H9 (cell line): ENCODE results near the gene SPEN. TPM values are rescaled to one million over a fixed set of nuclear protein-coding genes. Genes with fewer than 3 reads are reported as not detected.

Experiments
- DNase-seq: peaks from one replicate; pipeline ENCODE4 v3.0.0-alpha.2; 2017
- H2AFZ ChIP-seq: one replicate; pipeline ENCODE4 v1.6.1; 2013; ENCODE audit warnings: mild to moderate bottlenecking, low read length, control low read depth, moderate library complexity
- H2AK5ac ChIP-seq: 2 replicates; pipeline ENCODE4 v1.6.1; 2013; ENCODE audit warnings: low read length, control low read depth, mixed read lengths; ENCODE audit not compliant: insufficient read length
- H2BK120ac ChIP-seq: one replicate; pipeline ENCODE4 v1.6.1; 2013; ENCODE audit warnings: low read depth, mild to moderate bottlenecking, low read length, control low read depth, inconsistent platforms; ENCODE audit not compliant: poor library complexity, severe bottlenecking
- H2BK12ac ChIP-seq: 2 replicates; pipeline ENCODE4 v1.6.1; 2013; ENCODE audit warnings: low read length, control low read depth, mixed read lengths, low read depth; ENCODE audit not compliant: insufficient read length
- H2BK15ac ChIP-seq: 2 replicates; pipeline ENCODE4 v1.6.1; 2013; ENCODE audit warnings: low read depth, low read length, control low read depth
- H2BK20ac ChIP-seq: one replicate; pipeline ENCODE4 v1.6.1; 2013; ENCODE audit warnings: low read depth, mild to moderate bottlenecking, low read length, control low read depth, inconsistent platforms; ENCODE audit not compliant: poor library complexity, severe bottlenecking
- H2BK5ac ChIP-seq: 2 replicates; pipeline ENCODE4 v1.6.1; 2013; ENCODE audit warnings: low read length, control low read depth, mixed read lengths; ENCODE audit not compliant: insufficient read length
- H3K14ac ChIP-seq: 2 replicates; pipeline ENCODE4 v1.6.1; 2013; ENCODE audit warnings: low read length, control low read depth; ENCODE audit not compliant: insufficient read depth
- H3K18ac ChIP-seq: 2 replicates; pipeline ENCODE4 v1.6.1; 2013; ENCODE audit warnings: low read depth, mild to moderate bottlenecking, mixed read lengths, low read length, control low read depth; ENCODE audit not compliant: insufficient read length
- H3K23ac ChIP-seq: 2 replicates; pipeline ENCODE4 v1.6.1; 2013; ENCODE audit warnings: low read length, control low read depth, mixed read lengths, low read depth; ENCODE audit not compliant: insufficient read length
- H3K23me2 ChIP-seq: 2 replicates; pipeline ENCODE4 v1.6.1; 2013; ENCODE audit warnings: low read depth, mild to moderate bottlenecking, mixed read lengths, low read length, control low read depth; ENCODE audit not compliant: insufficient read length, poor library complexity, severe bottlenecking
- H3K27ac ChIP-seq: 2 replicates; pipeline ENCODE4 v1.5.1; 2013; ENCODE audit warnings: low read length, control low read depth, mixed read lengths, low read depth; ENCODE audit not compliant: insufficient read length
- H3K27me3 ChIP-seq: 2 replicates; pipeline ENCODE4 v1.6.1; 2013; ENCODE audit warnings: low read length, control low read depth, inconsistent platforms; ENCODE audit not compliant: insufficient read depth
- H3K4ac ChIP-seq: 2 replicates; pipeline ENCODE4 v1.6.1; 2013; ENCODE audit warnings: low read depth, mild to moderate bottlenecking, control low read depth, inconsistent platforms, low read length, moderate library complexity
- H3K4me1 ChIP-seq: 2 replicates; pipeline ENCODE4 v1.6.1; 2013; ENCODE audit warnings: low read length, control low read depth, inconsistent platforms; ENCODE audit not compliant: insufficient read depth
- H3K4me2 ChIP-seq: 2 replicates; pipeline ENCODE4 v1.6.1; 2013; ENCODE audit warnings: low read length, control low read depth, mixed read lengths; ENCODE audit not compliant: insufficient read length, insufficient read depth
- H3K56ac ChIP-seq: 2 replicates; pipeline ENCODE4 v1.6.1; 2013; ENCODE audit warnings: low read depth, mild to moderate bottlenecking, mixed read lengths, low read length, control low read depth; ENCODE audit not compliant: insufficient read length
- H3K79me1 ChIP-seq: 2 replicates; pipeline ENCODE4 v1.6.1; 2013; ENCODE audit warnings: low read depth, mild to moderate bottlenecking, moderate library complexity, low read length, control low read depth, inconsistent platforms; ENCODE audit not compliant: insufficient read depth, poor library complexity, severe bottlenecking
- H3K79me2 ChIP-seq: 2 replicates; pipeline ENCODE4 v1.6.1; 2013; ENCODE audit warnings: low read length, control low read depth, inconsistent platforms; ENCODE audit not compliant: insufficient read depth
- H3K9ac ChIP-seq: 2 replicates; pipeline ENCODE4 v1.6.1; 2013; ENCODE audit warnings: low read length, control low read depth, mixed read lengths; ENCODE audit not compliant: insufficient read length; ENCODE audit errors: extremely low read depth
- H3K9me3 ChIP-seq: one replicate; pipeline ENCODE4 v1.6.1; 2013; ENCODE audit warnings: low read depth, low read length, inconsistent platforms; ENCODE audit not compliant: control insufficient read depth
- H3T11ph ChIP-seq: one replicate; pipeline ENCODE4 v1.6.1; 2013; ENCODE audit warnings: mild to moderate bottlenecking, low read length, control low read depth, inconsistent platforms
- H4K20me1 ChIP-seq: one replicate; pipeline ENCODE4 v1.6.1; 2013; ENCODE audit not compliant: control insufficient read depth, insufficient read length, insufficient read depth
- H4K5ac ChIP-seq: 2 replicates; pipeline ENCODE4 v1.6.1; 2013; ENCODE audit warnings: low read depth, mild to moderate bottlenecking, mixed read lengths, low read length, control low read depth; ENCODE audit not compliant: insufficient read length
- H4K8ac ChIP-seq: replicated peaks from 2 replicates; pipeline ENCODE4 v1.6.1; 2013; ENCODE audit warnings: low read length, control low read depth, mixed read lengths, low read depth; ENCODE audit not compliant: insufficient read length
- H4K91ac ChIP-seq: 2 replicates; pipeline ENCODE4 v1.6.1; 2013; ENCODE audit warnings: low read depth, mild to moderate bottlenecking, moderate library complexity, mixed read lengths, low read length, control low read depth; ENCODE audit not compliant: insufficient read length
- H3K27ac Mint-ChIP-seq, 3 experiments: 2 replicates in 2 of 3; 3 replicates in 1 of 3; pipeline ENCODE4 v1.8.0; 2020 to 2021; ENCODE audit warnings: mixed read lengths in 3 of 3, mild to moderate bottlenecking in 1 of 3, moderate library complexity in 1 of 3
- H3K27me3 Mint-ChIP-seq: 2 replicates; pipeline ENCODE4 v1.8.0; 2021; ENCODE audit warnings: low read depth, mild to moderate bottlenecking, moderate library complexity, mixed read lengths
- H3K36me3 Mint-ChIP-seq, 3 experiments: 2 replicates in 2 of 3; 3 replicates in 1 of 3; pipeline ENCODE4 v1.8.0; 2020 to 2021; ENCODE audit warnings: low read depth in 3 of 3, mixed read lengths in 3 of 3; ENCODE audit not compliant: insufficient read depth in 1 of 3
- H3K4me1 Mint-ChIP-seq, 2 experiments: 2 replicates each; pipeline ENCODE4 v1.8.0; 2020; ENCODE audit warnings: mixed read lengths in 2 of 2
- H3K4me3 Mint-ChIP-seq, 2 experiments: 2 replicates in 1 of 2; 3 replicates in 1 of 2; pipeline ENCODE4 v1.8.0; 2020 to 2021; ENCODE audit warnings: mild to moderate bottlenecking in 2 of 2, mixed read lengths in 2 of 2, moderate library complexity in 1 of 2
- H3K9me3 Mint-ChIP-seq, 2 experiments: 2 replicates in 1 of 2; 3 replicates in 1 of 2; pipeline ENCODE4 v1.8.0; 2020; ENCODE audit warnings: mild to moderate bottlenecking in 2 of 2, mixed read lengths in 2 of 2, moderate library complexity in 1 of 2
- CTCF ChIP-seq: fragments of 200-600 bp; sonication (generic); conservative IDR thresholded peaks from 3 replicates; pipeline ENCODE4 v1.8.0; 2021; ENCODE audit warnings: antibody characterized with exemption, mild to moderate bottlenecking
- WGBS: extraction: QIAGEN DNeasy Blood & Tissue Kit; methylation state at CpG from one replicate; pipeline ENCODE4 v1.1.7; 2013; ENCODE audit warnings: missing lambda C conversion rate, low lambda C conversion rate, mixed read lengths; ENCODE audit not compliant: insufficient read length; ENCODE audit errors: extremely low coverage; 5-methylcytosine and 5-hydroxymethylcytosine counted together
- total RNA-seq: library from RNA; stranded (reverse); gene quantifications from 2 replicates; pipeline ENCODE4 v1.2.1, GENCODE V29; 2021

The SPEN gene
- total RNA-seq, 1 experiment from 2014 or later: 59.6 TPM

GRCh38 chr1:15803380-15803779 lies 44.1 kb upstream of the SPEN start:
- no peak overlapping the region for H3K9ac ChIP-seq
- H3K9me3 ChIP-seq: no peaks in the 10 kb centered on the region
- peaks cover 2% of the 10 kb centered on the region; the same call in 1 of the 2 replicates for H3K27me3 Mint-ChIP-seq
- H3K14ac ChIP-seq: no peak overlapping the region
- peak; percentile 80 for TF ChIP-seq CTCF
- no peak overlapping the region for H3K4ac ChIP-seq
- peaks cover 20 to 21% of the 10 kb centered on the region in 2 experiments for H3K4me1 Mint-ChIP-seq
- H4K5ac ChIP-seq: no peak overlapping the region
- H3K79me2 ChIP-seq: no peaks in the 10 kb centered on the region
- H4K20me1 ChIP-seq: no peaks in the 10 kb centered on the region
- no CpG with 5 or more reads among the region's 4 CpGs for WGBS
- H4K91ac ChIP-seq: no peak overlapping the region
- H3K27me3 ChIP-seq: no peaks in the 10 kb centered on the region
- H3K18ac ChIP-seq: no peak overlapping the region
- peaks cover 5% of the 10 kb centered on the region; the same call in 1 of the 2 replicates for H3K4me1 ChIP-seq
- no peak overlapping the region for H2AFZ ChIP-seq
- no peak overlapping the region for H3K23ac ChIP-seq
- no peak overlapping the region for H4K8ac ChIP-seq
- no peaks in the 10 kb centered on the region for H3K9me3 Mint-ChIP-seq
- no peak overlapping the region for H3K27ac Mint-ChIP-seq
- no peak overlapping the region for H3K27ac ChIP-seq
- H2BK12ac ChIP-seq: no peak overlapping the region
- no peak overlapping the region for H3K4me3 Mint-ChIP-seq
- H3T11ph ChIP-seq: no peak overlapping the region
- H3K4me2 ChIP-seq: no peak overlapping the region
- peak; percentile 63 for DNase-seq
- no peak overlapping the region for H2AK5ac ChIP-seq
- H2BK15ac ChIP-seq: no peak overlapping the region
- no peak overlapping the region for H3K56ac ChIP-seq
- H2BK20ac ChIP-seq: no peak overlapping the region
- no peaks in the 10 kb centered on the region for H3K23me2 ChIP-seq
- no peak overlapping the region for H2BK5ac ChIP-seq
- no peaks in the 10 kb centered on the region for H3K79me1 ChIP-seq
- no peaks in the 10 kb centered on the region for H3K36me3 Mint-ChIP-seq
- H2BK120ac ChIP-seq: no peak overlapping the region
